ENCODE data around the gene EML3.
"Not testable (repeated sequence)": the region's sequence is repeated elsewhere in the genome, so short reads cannot be mapped to it uniquely, and the experiment has no call there.

The EML3 gene

DNA sequence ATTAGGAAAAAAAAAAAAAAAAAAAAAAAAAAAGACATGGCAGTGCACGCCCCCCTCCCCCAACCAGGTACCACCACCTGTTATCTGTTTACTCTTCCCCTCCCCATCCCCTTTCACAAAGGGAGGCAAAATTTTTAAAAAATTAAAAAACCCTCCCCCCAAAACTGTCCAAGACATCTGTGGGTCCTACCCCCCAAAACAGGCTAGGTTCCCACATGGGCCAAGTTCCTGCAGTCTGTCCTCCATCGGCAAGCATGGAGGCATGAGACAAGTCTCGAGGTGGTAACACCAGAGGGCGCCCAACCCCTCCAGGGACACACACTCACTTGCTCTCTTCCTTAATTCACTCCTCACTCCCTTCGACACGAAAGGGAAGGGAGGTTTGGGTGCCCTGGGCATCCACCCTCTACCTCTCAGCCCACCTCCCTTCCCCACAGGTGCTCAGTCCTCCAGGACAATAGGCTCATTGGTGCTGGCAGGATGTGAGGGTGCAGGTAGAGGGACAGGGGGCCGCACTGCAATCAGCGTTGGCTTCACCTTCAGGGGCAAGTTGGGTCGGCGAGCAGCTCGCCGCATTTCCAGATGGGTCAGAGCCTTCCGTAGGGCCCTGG is 19.0 kb downstream of the EML3 start:
- DNase-seq: no peak

DNA sequence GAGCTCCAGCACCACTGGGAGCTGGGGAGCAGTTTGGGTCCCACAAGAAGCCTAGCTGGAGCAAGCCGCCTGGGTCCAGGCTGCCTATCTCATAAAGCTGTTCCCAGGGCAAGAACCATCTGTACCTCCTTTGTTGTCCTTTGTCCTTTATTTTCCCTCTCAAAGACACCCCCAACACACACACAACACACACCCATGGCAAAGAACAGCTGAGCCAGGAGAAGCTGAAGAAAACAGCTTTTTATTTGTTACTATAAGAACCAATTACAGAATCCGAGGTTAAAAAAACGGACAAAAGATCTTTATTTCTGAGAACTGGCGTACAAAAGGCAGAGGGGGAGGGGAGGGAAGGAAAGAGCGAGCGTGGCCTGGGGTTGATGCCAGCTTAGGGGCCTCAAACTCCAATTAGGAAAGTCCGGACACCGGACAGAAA is 19.6 kb downstream of the EML3 start:
- no peak for DNase-seq

DNA sequence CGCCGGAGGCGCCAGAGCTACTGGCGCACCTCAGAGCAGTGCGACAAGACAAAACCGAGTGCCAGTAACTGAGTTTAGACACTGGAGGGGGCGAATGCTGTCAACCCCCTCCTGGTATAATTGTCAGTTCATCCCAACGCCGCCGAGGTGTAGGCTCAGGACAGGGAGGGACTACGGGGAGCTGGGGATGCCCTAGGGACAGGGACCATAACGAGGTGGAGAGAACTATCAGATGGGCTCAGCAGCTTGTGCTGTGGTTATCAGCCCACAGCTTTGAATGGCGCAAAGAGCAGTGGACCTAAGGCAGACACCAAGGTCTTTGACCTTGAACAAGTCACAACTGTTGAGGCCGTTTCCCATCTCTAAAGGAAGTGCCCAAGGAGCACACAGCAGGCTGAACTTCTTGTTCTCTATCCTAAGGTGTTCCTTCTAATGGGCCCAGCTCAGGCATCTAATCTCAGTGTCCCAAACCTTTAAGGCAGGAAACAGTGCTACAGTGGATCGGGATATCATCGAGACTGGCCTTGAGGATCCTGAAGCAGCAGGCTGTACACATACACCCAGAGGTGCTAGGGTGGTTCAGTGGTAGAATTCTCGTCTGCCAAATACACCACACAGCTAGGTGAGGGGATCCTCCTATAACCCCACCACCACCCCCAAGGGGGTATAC is 20.3 kb downstream of the EML3 start:
- DNase-seq: no peak

DNA sequence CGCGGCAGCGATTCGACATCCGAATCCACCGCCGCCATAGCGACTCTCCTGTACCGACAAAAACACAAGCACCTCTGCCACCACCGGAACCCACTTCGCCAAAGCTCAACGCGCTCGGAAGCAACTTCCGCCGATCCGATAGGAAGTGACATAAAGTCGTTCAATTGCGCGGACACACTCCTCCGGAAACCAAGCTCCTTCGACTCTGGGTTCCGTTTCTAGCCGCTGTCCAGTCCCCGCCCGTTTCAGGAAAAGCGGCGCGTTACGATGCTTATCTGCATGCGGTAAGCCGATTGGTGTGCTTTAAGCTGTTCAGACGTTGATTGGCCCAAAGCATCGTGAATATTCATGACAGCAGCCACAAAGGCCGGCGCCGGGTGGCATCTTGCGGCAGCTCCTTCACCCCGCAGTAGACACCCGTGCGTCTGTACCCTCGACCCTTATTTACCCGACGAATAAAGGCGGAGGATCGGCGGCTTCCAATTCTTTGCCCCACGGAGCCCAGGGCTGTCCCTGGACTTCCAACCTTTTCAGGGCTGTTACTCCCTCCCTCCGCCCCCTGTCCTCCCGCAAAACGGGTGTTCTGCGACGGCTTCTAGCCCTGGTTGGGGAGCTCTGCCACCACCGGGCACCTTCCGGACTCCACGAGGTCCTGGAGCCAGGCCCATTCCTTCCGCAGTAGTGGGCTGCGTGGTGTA is 21.0 kb downstream of the EML3 start, which contains the start of gene TUT1:
TUT1 (minus strand) TSS at position 76 of the 698 bp plus-strand sequence; CDS start at position 38, 38 bp downstream.
- DNase-seq: peak; percentile 99

DNA sequence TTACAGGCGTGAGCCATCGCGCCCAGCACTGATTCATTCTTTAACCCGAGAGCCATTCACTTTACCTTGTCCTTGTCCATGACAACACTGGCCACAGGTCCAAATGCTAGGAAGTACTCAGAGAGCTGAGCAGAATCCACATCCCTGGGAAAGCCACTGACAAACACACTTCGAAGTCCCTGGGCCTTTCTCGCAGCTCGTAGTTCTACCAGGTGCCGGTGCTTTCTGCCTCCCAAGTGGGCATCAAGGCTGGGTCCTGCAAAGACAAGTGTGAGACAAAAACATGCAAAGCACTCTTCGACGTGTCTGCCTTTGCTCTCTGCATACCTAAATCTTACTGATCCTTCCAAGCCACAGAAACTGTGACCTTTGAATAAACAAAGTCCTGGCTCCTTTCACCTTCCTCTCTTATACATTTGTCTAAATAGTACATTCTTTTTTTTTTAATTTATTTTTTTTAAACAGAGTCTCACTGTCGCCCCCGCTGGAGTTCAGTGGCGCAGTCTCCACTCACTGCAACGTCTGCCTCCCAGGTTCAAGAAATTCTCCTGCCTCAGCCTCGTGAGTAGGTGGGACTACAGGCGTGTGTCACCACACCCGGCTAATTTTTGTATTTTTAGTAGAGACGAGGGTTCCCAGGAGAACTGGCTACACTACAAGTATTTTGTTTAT is 23.5 kb downstream of the EML3 start:
- no peak for DNase-seq

DNA sequence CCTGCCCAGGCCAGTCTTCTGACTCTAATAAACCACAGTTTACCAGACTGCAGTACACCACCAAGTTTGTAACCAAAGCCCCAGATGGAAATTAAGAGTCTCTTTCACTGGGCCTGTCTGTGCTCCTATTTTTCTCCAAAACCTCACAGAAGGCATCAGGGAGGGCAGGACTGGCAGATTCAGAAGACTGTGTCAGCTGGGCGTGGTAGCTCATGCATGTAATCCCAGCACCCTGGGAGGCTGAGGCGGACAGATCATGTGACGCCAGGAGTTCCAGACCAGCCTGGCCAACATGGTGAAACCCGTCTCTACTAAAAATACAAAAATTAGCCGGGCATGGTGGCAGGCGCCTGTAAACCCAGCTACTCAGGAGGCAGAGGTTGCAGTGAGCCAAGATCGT is 27.2 kb downstream of the EML3 start:
- DNase-seq: not testable (repeated sequence)

DNA sequence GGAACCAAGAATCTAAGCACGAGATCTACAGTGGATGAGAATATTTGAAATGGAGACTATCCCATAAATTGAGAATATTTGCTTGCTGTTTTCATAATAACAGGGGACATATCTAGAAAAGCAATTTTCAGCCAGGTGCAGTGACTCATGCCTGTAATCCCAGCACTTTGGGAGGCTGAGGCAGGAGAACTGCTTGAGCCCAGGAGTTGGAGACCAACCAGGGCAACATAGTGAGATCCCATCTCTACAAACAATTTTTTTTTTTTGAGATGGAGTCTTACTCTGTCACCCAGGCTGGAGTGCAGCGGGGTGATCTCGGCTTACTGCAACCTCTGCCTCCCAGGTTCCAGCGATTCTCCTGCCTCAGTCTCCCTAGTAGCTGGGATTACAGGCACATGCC is 30.8 kb downstream of the EML3 start:
- not testable (repeated sequence) for DNase-seq

DNA sequence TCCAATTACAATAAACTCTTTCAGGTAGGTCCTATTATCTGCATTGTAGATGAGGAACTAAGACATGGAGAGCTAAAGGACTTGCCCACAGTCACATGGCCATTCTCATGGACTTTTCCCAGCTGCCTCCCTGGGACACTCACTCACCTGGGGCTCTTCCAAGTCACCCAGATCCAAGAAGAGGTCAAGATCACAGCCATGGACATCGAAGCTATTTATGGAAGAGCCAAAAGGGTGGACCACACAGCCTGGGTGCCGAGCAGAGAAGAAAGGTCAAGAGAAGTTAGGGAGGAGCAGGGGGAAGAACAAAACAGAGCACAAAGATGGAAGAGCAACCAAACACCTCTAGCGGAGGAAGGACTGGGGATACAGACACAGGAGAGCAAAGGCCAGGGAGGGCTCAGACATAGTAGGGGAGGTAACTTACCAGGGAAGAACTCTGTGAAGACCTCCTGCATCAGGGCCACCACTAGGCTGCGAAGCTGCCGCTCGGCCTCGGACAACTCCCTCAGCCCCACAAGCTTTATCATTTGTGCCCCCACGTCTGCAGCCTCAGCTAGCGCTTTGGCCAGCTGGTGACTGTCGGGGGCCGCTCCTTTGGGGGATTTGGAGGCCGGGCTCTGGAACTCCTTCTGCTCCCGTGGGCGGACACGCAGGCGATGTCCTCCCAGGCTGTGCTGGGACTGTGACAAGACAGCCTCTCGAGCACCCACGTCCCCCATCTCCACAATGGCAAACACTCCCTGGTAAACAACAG is 31.4 kb downstream of the EML3 start:
- DNase-seq: no peak

DNA sequence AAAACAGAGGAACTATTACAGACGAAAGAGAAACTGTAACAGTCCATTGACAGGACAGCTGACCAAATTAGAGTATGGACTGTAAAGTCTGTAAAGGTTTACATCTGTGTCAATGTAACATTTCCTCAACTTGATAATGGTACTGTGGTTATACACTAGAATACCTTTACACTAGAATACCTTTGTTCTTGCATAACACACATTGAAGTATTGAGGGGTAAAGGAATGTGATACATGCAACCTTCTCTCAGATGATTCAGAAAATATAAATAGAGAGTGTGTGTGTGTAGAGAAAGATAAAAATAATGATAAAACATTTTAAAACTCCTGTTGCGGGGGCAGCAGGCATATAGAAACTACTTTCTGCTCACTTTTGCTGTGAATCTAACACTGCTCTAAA is 33.3 kb downstream of the EML3 start:
- no peak for DNase-seq

DNA sequence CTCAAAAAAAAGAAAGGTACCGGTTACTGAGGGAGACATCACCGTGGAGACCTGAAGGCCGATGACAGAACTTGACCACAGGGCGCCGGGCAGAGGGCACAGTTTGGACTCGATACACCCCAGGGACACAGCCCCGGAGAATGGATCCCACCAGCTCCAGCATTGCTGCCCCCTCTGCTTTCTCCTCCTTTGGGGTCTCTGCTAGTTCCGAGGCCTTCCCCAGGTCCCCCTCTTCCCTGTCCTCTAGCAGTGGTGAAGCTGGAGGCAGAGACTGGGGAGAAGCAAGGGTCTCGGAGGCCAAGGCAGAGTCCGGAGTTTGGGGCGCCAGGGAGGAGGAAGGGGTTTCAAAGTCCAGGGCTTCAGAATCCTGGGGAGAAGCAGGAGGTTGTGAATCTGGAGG is 34.0 kb downstream of the EML3 start:
- DNase-seq: no peak

DNA sequence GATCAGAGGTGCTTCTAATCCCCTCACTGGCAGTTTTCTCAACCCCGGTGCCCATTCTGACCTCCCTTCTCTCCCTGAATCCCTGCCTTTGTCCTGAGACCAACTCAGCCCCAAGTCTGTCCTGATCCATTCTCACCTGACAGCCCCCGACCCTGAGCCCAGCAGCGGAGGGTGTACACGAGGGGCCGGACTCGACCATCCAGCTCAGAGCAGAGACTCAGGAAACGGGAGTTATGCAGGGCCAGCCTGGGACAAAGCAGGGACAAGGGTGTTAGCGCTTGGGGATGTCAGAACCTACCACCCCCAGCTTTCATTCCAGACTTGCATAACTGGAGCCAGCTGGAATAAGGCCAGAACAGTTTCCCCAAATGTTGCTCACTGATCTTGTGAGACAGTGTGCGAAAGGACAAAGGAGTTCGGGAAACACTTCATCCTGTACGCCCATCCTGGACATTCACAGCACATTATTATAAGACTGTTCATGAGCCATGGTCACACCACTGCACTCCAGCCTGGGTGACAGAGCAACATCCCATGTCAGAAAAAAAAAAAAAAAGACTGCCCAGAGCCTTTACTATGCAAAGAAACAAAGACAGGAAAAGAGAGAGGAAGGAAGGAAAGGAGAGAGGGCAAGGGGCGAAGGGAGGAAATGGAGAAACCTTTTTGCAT is 35.4 kb downstream of the EML3 start:
- no peak for DNase-seq

DNA sequence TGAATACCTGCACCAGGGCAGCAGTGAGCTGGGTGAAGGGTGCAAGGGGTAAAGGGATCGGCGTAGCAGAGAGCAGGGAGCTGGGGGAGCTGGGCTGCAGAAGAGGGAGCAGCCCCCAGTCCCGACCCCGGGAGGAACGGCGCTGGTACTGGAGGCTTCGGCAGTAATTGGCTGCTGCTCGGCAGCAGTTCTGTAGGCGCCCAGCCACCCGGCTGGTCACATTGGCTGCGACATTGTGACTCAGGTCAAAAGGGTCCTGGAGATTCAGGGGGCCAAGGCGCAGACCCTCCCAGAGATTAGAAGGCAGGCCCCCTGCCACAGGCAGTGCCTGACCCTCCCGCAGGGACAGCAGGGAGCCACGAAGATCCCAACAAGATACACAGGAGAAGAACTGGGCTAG is 36.7 kb downstream of the EML3 start:
- DNase-seq: no peak

DNA sequence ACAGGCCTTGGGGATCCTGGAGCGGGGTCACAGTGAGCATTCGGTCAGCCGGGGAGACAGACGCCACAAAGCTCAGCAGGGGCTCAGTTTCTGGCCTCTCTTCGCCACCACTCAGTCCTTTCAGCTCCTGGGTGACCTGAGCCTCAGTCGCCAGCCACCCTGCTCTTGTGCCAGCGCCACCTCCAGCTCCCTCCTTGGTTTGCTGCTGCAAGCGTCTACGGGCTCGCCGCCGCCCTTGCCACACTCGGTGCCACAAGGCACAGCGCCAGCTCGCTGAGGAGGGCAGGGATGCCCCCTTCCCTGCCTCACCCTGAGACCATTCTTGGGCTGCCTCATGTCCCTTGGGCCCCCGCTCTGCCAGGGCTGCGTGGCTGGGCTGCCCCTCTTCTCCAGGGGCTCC is 37.4 kb downstream of the EML3 start:
- DNase-seq: no peak

DNA sequence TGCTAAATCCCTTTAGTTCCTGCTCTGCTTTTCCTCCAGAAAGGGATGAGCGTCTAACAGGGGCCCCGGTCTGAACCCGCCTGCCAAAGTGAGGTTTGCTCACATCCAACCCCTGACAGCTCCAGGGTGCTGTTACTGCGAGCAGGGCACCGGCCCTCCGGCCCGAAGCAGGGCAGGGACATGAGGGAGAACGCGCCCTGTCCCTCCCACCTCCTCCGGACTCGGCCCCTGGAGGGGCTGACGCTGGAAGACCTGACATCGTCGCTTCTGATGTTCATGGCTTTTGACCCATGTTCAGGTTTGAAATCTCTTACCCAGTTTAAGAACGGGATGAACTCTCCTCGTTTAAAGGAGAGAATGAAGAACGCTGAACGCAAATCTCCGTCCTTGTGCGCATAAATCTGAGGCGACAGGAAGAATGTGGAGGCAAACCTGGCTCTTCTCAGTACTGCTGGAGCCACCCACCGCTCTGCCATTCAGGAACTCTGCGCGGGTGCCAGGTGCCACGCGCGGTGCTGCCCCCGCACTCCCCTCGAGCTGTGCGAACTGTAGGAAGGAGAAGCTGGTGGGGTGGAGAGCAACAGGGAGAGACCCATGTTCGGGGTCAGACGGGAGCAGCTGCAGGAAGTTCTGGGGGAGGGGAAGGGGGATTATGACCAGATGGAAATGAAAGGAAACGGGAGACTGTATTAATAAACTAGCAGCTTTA is 38.1 kb downstream of the EML3 start:
- DNase-seq: no peak

DNA sequence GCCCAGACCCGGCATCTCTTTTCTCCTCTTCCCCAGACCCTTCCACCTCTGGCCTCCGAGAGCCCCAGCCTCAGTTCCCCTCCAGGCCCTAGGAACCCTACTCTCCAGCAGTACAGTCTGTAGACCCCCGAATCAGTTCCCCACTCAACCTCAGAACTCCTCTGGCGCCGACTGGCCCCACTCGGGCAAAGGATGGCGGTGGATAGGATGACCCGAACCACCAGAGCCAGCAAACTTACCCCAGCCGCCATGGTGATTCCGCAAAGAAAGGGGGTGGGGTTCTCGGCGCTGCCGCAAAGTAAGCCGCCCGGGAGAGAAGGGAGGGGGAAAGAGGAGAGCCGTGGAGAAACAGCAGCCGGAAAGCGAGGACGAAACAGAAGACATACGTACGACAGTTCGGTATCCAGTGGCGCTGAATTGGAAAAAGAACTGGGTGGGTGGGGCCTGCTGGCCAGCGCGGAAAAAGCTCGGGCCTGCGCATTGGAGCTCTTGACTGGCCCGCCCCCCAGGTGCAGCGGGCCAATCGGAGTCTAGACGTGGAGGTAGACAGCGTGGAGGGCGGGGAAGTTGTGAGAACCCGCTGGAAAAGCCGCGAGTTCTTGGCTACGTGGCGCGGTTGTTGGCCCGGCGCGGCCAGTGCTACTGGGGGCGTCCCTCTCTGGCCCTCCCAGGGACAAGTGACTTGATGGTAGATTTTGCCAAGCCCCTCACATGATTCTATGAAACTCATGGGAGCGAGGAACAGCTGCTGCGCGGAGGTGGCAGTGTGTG is 38.8 kb downstream of the EML3 start, which contains the start of gene EEF1G:
EEF1G (minus strand) TSS at position 300 of the 771 bp plus-strand sequence; CDS start at position 251, 49 bp downstream.
- peak; percentile 95 for DNase-seq

DNA sequence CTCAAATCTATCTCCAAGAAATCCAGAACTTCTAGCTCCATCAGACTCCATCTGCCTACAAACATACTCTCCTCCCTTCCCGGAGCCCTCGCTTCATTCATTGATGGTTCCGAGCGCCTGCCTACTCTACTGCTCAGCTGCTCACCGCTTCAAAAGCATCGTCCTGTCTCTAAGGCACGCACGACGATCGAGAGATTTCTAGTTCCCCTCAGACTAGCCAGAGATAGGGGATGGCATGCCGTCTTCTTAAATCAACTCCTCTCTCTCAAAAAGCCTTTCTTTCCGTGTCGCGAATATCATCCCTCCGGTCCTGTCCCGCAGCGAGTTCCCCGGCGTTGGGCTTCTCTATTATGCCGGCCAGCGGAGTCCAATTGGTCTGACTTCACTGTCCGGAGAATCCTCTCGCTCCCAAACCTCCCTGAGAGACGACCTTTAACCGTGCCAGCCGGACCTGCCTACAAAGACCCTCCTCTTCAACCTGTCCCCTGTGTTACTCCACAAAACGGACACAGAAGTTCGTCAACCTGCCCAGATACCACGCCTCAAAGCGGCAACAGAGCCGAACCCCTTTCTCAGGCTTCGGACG is 39.5 kb downstream of the EML3 start:
- DNase-seq: no peak

DNA sequence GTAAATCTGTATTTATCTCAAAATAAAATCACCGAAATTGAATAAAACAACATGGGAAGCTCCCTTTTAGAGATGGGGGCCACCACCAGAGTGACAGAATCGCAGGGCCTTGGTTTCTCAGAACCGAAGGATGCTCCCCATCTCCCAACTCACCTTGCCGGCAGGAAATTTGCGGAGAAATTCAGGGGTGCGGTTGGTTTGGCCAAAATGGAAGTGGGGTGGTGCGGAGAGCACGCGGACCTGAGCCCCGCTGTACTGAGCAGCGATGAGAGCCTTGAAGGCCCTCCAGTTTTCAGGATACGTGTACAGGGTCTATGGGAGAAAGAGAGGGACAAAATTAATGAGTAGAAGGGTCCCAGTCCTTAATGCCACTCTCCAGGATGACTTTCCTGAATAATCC is 40.1 kb downstream of the EML3 start:
- DNase-seq: no peak

DNA sequence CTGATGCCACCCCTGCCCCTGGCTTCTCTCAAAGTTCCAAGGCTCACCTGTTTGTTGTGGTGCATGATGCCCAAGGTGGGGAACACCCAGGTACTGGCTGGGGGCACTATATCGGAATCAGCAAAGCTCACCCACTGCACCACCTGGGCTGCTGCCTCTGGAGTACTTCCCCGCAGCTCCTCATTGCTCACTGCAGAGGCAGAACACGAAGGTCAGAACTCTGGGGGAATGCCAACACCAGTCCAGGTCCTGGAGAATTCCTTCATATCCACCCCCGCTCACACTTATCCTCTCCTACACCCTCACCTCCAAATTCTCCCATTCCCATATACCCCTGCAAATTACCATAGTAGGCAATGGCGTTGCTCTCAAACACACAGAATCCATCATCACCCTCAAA is 41.1 kb downstream of the EML3 start:
- not testable (repeated sequence) for DNase-seq

DNA sequence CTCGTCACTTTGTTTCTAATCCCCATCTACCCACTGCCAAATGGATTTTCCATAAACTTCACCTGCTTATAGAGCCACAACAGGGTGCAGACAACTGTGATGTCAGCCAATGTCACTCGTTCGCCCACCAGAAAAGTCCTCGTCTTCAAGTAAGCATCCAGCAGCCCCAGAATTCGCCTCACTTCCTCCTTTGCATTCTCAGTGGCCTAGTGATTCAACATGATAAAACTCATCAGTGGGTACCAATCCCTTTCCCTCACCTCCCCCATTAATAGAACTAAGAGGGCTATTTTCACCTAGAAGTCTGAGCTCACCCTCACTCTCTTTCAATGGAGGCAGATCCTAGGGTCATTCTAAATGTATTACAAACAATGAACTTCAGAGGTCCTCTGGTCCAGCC is 41.7 kb downstream of the EML3 start:
- DNase-seq: not testable (repeated sequence)

DNA sequence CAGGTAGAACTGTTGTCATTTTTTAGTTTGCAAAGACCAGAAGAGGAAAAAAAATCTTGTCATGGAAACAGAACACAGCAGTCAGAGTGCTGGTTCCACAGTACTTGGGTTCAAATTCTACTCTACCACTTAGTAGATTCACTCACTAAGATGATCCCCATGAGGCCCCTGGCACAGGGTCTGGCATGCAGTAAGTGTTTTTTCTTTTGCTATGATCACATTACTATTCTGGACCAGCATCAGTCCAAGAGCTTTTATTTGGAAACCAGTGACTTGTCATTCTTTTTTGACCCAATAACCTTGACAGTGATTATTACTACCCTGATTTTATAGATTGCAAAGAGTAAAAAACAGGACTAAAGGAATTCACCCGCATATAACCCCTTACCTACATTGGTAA is 43.0 kb downstream of the EML3 start:
- no peak for DNase-seq

All from NCI-H1436 treated with DMSO at 0.1 percent for 48 hours (cell line).